Posterior vena cava (tissue), 2 donors: ENCODE measurements around the gene GFRA1. TPM values are rescaled to one million over a fixed set of nuclear protein-coding genes. Genes with fewer than 3 reads are reported as not detected.
"Not testable (repeated sequence)": the region's sequence is repeated elsewhere in the genome, so short reads cannot be mapped to it uniquely, and the experiment has no call there.

Experiments
- DNase-seq: peaks from one replicate; pipeline ENCODE4 v3.0.0-alpha.2; 2020; ENCODE audit warnings: low spot score
- intact Hi-C, 2 donors: fragments of 100-400 bp; cut with DNase I; formaldehyde crosslinking; loops; one replicate each; pipeline versions ENCODE4 v1.14.1 to v1.14.2; 2022 to 2023
- total RNA-seq, 2 donors: library from RNA; stranded (reverse); fragmentation: NEBNext Ultra II Directional; extraction: Animal tissue kit (Norgen Biotek cat#: 25700); gene quantifications; one replicate each; pipeline ENCODE4 v1.2.1, GENCODE V29; 2021
- donor health status: DM: yes; HTN: yes; CAD: no.
- donor health status: DM: yes; HTN: yes; CAD: no.

The GFRA1 gene
- total RNA-seq, 2 donors from 2014 or later, result 16.4 to 18.6 TPM

DNA sequence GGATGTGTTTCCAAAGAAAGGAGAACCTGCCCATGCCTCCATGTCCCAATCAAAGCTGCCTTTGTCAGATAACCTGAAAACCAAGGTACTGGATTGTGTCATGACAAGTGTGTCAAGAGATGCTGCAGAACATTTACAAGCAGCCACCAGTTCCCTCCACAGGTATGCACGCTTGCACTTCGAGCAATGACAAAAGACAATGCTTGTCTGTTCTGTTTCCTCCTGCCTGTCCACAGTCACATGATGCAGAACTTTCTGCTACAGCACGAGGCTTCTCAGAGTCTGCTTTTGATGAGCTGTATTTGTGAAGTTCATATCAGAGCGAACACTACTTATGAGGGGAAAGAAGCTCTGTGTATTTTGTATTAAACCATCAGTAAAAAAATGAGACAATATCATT is 209.9 kb downstream of the GFRA1 start:
- DNase-seq, result no peak
- intact Hi-C loops, result no loop called here

DNA sequence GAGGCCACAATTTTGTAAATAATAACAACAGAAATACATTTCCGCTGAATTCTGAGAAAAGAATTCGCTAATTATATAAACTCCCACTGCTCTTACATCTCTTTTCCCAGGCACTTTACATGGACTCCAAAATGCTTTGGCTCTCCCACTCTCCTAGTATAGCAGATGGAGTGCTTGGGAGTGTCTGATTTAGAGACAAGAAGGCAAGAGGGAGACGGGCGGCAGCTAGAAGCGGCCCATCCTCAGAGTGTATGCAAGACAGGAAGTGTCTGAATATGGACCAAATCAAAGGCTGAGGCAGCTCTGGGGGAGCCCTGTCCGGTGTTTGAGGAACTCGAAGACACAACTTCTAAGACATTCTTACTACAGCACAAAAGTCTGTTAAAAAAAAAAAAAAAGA is 212.1 kb downstream of the GFRA1 start:
- no peak for DNase-seq
- intact Hi-C loops, result no loop called here

DNA sequence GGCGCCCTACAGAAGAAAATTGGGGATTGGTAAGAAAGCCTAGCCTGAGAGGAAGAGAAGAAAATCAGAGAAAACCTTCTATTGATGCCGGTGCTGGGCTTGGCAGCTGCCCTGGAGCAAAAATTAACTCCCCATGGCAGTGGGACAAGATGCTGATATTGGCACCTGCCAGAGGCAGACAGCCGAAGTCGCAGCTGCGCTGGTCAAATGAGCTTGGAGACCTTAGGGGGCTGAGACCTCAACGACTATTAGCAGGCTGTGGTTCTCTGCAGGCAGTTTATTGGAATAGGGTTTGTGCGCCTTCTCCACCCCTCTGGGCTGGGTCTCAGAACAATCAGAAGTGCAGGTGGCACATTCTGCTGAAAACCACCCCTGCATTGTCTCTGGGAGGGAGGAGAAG is 213.7 kb downstream of the GFRA1 start:
- no peak for DNase-seq
- intact Hi-C loops, result no loop called here

DNA sequence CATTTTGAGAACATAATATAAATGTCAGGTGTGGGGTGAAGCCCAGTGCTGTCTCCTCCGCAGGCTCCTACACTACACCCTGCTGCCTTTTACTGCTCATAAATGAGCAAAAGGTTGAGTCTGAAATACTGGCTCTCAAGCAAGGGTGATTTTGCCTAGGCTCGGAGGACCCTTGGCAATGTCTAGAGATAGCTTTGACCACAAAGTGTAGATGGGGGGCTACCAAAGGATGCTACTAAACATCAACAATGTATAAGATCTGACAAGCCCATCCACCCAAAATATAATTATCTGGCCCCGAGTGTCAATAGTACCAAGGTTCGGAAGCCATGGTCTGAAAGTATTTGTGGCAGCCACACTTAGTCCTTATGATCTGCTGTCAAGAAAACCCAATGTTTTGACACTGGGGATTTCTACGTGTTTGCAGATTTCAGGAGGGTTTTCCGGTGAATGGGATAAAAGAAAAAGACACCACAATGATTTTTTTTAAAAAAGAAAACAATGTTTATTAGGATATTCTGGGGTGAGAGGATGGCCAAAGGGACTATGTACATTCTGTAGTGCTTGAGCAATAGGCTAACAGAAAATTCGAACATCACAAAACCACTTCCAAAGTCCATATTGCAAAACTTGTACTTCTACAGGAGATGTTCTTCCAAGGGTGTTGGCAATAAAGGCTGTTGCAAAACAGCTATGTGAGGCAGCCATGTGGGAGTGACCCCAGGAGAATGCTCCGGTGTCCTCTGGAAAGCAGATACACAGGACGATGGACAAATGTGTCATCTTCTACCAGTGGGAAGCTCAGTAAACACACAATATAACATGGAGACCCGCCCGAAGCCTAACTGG is 216.3 kb downstream of the GFRA1 start:
- DNase-seq, result no peak
- intact Hi-C loops, result no loop called here

DNA sequence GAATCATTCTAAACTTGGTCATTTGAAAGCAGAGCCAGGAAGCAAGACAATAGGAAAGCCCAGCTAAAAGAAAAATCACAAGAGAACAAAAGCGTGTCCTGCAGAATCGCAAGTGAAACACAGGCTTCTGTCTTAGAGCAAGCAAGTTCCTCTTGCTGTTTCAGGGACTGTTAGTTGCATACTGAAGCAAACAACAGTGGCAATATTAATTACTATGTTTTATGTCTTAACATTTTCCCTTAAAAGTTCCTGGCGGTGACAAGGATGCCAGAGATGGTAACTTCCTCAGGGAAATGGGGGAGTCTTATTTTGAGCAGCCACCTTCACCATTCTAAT is 217.1 kb downstream of the GFRA1 start:
- intact Hi-C loops, result no loop called here
- DNase-seq, result no peak

DNA sequence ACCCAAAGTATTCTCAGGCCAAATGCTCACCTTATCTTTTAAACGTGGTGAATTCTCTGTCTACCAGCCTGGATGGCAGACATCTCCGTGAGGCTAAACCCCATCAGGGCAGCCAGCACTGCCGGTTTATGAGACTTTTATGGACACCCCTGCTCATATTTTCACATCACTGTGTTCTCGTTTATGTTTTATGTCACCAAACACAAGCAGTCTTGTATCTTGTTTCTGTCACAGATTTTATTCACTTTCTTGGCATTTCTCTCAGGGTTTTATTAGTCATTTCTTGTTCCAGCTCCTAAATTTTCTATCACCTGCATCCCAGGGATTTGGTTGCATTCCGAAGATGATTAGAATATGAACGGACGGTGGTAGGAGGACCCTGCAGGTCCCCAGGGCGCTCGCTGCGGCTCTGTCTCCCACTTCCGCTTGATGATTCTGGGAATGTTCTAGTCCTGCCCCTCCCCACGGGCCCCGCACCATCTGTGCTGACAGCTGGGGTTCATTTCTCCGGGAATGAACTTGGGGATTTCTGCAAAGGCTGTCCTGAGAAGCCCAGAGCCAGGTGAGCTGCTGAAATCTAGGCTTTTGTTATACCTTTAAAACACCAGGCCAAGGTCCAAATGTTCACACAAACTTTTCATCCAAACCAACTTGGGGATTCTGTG is 217.6 kb downstream of the GFRA1 start:
- DNase-seq, result no peak
- intact Hi-C loops, result no loop called here

DNA sequence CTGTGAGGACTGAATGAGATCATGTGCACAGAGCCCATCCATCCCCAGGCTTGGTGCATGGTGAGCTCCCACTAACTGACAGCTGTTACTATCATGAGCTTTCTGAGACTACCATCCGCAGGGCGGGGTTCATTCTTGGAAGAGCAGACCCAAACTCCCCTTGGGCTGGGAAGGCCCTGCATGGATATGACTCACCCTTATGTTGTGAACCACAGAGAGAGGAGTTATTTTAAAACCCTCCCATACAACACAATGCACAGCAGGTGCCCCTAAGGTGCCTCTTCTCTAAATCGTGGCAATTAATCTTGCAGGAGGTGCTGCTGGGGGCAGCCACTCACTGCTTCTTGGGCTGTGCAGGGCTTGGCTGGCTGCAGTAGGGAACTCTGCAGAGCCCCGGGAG is 219.1 kb downstream of the GFRA1 start:
- intact Hi-C loops, result no loop called here
- DNase-seq, result no peak

DNA sequence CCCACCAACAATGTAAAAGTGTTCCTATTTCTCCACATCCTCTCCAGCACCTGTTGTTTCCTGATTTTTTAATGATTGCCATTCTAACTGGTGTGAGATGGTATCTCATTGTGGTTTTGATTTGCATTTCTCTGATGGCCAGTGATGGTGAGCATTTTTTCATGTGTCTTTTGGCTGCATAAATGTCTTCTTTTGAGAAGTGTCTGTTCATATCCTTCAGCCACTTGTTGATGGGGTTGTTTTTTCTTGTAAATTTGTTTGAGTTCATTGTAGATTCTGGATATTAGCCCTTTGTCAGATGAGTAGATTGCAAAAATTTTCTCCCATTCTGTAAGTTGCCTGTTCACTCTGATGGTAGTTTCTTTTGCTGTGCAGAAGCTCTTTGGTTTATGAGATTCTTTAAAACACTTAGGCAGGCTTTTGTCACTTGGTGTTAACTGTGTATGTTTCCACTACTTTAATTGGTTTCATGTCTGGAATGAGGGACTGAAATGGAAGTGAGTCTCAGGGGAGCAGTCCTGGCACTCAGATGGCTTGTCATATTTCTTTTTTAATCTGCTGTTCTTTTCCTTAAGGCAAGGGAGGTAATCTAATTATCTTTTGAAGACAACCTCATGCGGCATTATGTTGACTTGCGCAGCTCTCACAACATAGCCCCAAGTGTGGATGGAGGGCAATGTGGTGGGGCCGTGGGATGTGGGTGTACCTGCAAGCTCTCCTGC is 219.8 kb downstream of the GFRA1 start:
- DNase-seq, intact Hi-C loops: not testable (repeated sequence)

DNA sequence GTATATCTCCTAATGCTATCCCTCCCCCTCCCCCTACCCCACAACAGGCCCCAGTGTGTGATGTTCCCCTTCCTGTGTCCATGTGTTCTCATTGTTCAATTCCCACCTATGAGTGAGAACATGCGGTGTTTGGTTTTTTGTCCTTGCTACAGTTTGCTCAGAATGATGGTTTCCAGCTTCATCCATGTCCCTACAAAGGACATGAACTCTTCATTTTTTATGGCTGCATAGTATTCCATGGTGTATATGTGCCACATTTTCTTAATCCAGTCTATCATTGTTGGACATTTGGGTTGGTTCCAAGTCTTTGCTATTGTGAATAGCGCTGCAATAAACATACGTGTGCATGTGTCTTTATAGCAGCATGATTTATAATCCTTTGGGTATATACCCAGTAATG is 220.5 kb downstream of the GFRA1 start:
- DNase-seq, intact Hi-C loops: not testable (repeated sequence)

DNA sequence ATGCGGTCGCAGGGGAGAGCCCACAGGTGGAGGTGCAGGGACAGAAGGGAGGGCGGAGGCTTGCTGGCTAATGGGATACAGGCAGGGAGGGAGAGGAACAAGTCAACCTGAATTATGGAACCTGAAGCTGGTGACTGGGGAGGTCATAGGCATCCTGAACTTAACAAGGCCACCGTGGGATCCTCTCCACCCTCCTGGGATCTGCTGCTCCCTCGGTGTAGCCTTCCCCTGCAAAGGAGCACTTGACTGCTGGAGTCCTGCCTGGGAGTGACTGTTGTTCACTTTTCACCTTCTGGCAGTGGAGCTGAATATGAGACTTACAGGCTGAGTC is 223.1 kb downstream of the GFRA1 start:
- DNase-seq, result no peak
- intact Hi-C loops, result loop anchor here in 1 of 2 donors (10.0 kb wide), 1 partner anchor 75 kb away; no protein-coding TSS in a partner anchor

DNA sequence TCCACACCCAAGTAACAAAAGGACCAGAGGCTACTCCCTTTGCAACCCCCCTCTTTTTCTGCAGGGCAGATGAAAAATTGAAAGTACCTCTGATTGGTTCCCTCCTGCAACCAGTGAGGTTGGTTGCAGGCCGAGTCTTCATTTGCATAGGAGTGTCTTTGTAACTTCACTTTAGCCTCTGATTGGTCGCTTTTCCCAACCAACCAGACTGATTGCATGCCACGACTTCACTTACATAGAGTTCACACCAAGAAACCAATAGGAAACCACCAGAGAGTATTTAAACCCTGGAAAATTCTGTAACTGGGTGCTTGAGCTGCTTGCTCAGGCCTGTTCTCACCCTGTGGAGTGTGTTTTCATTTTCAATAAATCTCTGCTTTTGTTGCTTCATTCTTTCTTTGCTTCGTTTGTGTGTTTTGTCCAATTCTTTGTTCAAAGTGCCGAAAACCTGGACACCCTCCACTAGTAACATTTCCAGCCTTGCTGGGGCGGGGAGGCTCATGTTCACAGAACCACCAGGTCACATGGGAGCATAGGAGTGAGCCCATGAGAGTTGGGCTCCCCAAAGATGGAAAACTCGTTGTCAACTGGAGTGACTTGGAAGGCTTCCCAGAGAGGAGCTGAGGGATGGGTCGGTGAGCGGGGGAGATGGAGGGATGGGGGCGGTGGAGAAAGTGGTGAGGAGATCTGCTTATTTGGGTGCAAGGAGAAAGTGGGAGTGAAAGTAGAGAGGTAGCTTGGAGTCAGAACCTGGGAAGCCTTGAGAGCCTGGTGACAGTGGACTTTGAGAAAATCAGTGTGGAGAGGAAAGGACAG is 223.6 kb downstream of the GFRA1 start:
- no peak for DNase-seq

DNA sequence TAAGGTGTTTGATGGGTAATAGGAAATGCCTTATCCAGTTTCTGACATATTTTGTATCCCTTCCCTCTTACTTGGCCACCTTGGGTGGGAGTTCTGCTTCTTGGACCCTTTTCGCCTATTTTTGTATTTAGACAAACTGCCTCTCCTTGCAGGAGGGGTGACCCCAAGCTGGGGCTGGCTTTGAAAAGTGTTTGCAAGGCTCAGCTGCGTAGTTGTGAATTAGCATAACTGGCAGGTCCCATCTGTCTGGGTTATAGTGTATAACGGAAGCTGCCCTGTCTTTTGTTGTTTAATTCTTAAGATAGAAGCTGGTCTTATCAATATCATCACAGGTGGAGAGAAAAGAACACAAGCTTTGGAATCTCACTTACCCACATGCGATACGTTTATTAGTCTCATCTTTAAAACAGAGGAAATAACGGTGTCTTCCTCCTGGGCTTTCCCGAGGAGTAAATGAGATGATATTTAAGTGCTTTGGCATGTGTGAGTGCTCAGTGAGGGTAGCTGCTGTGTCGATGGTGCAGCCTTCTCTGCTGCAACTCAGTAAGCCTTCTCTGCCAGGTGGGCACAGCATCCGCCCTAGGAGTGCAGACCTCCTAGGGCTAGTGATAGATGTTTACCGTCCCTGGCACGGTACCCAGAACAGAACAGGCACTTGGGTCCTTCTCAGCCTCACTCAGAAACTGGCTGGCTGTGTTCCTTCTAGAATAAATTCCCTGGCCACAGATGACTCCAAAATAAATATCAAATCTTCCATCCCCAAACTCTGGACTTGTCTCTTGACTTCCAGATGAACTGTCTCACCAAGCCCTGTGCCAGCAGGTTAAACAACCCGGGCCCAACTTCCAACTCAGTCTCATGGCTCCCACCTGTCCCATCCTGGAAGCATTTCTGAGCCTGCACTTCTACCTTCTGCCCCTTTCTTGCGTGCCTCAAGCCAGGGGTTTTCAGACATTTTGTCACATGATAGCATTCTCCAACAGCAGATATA is 227.3 kb downstream of the GFRA1 start:
- intact Hi-C loops, result loop anchor here in 1 of 2 donors (10.0 kb wide), 1 partner anchor 71 kb away; no protein-coding TSS in a partner anchor

More for the DNA sequence above, 223.6 kb downstream of the GFRA1 start:
- intact Hi-C loops, result loop anchor here in 1 of 2 donors (10.0 kb wide), 1 partner anchor 75 kb away; no protein-coding TSS in a partner anchor

DNA sequence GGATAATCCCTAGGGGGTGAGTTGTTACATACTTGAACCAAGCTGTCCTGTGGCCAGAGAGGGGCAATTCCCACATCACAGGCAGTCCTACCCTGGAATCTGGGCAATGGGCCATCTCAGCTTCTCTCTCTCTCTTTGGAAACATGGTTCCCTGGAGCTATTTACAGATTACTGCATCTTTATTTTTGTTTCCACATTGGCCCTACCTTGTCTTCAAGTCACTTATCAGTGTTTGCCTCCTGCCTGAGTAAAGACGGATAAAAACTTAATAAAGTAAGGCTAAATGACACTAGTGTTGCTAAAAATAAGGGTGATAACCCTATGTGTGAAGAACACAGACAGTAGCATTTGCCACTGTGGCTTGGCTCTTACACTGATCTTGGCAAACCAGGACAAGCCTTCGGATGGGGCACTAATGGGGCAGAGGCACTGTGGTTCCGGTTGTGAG is 228.2 kb downstream of the GFRA1 start:
- DNase-seq, result no peak
- intact Hi-C loops, result loop anchor here in 1 of 2 donors (10.0 kb wide), 1 partner anchor 70 kb away; no protein-coding TSS in a partner anchor

More for the DNA sequence above, 227.3 kb downstream of the GFRA1 start:
- DNase-seq, result no peak

DNA sequence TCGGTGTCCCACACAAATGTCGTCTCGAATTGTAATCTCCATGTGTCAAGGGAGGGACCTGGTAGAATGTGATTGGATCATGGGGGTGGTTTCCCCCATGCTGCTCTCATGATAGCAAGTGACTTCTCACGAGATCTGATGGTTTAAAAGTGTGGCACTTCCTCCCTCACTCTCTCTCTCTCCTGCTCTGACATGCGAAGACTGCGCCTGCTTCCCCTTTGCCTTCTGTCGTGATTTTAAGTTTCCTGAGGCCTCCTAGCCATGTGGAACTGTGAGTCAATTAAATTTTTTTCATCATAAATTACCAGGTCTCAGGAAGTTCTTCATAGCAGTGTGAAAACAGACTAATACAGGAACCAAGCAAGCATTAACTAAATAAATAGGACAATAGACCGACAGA is 229.1 kb downstream of the GFRA1 start:
- no peak for DNase-seq
- intact Hi-C loops, result loop anchor here in 1 of 2 donors (10.0 kb wide), 1 partner anchor 69 kb away; no protein-coding TSS in a partner anchor

DNA sequence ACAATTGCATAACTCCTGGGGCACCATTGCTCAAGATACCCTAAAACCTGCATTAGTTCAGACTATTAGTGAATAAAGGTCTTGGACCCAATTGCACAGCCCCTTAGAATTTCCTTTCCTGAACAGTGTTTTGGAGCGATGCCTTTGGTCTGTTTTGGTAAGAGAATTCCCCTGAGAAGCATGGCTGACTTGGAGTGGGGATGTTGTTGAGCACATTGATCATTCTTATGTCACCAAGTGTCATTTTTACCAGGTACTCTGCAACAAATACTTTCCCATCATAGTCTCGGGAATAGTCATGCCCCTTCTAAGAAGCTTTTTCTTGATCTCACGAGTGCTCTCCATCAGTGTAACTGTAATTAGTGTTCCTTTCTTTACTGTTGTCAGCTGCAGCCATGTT is 229.7 kb downstream of the GFRA1 start:
- DNase-seq, result no peak
- intact Hi-C loops, result loop anchor here in 1 of 2 donors (10.0 kb wide), 1 partner anchor 69 kb away; no protein-coding TSS in a partner anchor

DNA sequence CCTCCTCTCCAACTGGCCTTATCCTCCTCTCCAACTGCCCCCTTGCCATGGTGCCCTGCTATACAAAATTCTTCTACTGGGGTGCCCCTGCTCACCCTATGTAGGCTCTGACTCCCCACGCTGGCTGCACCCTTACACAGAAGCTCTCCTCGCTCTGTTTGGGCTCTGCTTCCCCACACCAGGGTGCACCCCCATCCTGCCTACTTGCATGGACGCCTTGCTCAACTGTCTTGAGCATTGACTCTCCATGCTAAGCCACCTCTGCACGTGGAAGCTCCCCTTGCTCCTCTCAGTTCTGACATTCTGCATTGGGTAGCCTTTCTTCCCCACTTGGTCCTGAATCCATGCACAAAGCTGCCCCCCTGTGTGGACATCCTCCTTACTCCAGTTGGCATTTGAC is 231.1 kb downstream of the GFRA1 start:
- intact Hi-C loops, result loop anchor here in 1 of 2 donors (10.0 kb wide), 1 partner anchor 67 kb away; no protein-coding TSS in a partner anchor
- DNase-seq, result no peak

DNA sequence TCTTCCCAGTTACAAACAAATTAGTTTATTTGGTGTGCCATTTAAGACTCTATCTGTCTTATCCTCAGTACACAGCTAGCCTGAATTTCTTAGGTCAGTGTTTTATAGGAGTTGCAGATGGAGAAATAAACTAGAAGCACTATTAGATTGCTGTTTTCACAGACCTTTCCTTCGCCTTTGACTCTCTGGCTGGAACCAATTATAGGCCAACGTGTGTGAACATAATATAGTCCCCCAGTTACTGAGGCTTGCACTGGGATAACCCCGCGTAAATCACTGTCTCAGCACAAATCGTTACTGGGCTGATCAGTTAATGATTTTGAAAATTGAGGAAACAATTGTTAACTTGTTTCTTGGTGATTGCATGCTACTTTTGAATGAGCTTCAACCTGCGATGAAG is 233.4 kb downstream of the GFRA1 start:
- intact Hi-C loops, result loop anchor here in 1 of 2 donors (10.0 kb wide), 1 partner anchor 65 kb away; no protein-coding TSS in a partner anchor
- DNase-seq, result no peak

DNA sequence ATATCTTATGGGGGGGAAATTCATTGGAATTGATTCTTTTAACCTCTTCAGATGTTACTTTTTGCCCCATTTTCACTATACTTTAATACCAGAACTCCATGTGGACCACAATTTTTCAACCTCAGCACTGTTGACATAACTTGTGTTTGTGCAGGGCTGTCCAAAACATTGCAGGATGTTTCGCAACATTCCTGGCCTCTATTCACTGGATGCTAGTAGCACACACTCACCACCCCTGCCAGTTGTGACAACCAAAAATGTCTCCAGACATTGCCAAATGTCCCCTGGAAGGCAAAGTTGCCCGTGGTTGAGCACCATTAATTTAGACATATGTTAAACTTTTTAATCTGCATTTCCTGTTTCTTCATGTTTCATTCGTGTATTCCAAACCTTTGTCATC is 234.7 kb downstream of the GFRA1 start:
- intact Hi-C loops, result no loop called here
- DNase-seq, result no peak
